Panc1 (cell line): ENCODE measurements around the gene GNB1.

Source experiments
- CTCF ChIP-seq: fragments of 450-650 bp; IDR thresholded peaks from 2 replicates; pipeline ENCODE4 v1.5.1; 2017; ENCODE audit warnings: mild to moderate bottlenecking
- POLR2AphosphoS5 ChIP-seq: IDR thresholded peaks from 2 replicates; pipeline ENCODE4 v1.6.1; 2012; ENCODE audit warnings: mild to moderate bottlenecking, low read depth, low read length, moderate library complexity

- TF ChIP-seq CTCF (no peak), POLR2AphosphoS5 (no peak)
Measured at GRCh38 chr1:1892763-1893120, 1.9 kb upstream of the GNB1 start.
